HL-60/S4 treated with retinoic acid at 250 ng/mL for 4 days and 3 days (cell line): Measurements from ENCODE around the gene TTYH2.

Experiments
- in situ Hi-C: fragments of 300-500 bp; cut with MboI; formaldehyde crosslinking; loops from 2 replicates; pipeline ENCODE4 v1.7.0; 2022; ENCODE audit warnings: low sequenced_read_pairs

TTYH2 gene

DNA sequence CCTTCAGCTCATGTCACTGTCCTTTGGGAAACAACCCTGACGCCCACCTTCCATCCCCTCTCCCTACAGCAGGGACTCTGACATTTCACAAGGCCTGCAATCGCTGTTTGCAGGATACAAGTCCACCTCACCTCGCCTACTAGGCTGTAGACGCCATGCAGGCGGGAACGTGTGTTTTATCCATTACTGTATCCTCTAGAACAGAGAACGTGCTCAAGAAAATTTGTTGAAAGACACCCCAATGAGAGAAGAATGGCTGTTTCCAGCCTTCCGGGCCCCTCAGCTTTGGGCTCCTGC lies 1.5 kb upstream of the TTYH2 start:
- in situ Hi-C loops = loop anchor here (10.0 kb wide), 2 partner anchors 63 to 143 kb away; partner anchors contain the start of gene DNAI2

GRCh38 chr17:74212209-74212912 lies 1.0 kb upstream of the TTYH2 start:
- in situ Hi-C loops = loop anchor here (10.0 kb wide), 2 partner anchors 62 to 142 kb away; partner anchors contain the start of gene DNAI2

DNA sequence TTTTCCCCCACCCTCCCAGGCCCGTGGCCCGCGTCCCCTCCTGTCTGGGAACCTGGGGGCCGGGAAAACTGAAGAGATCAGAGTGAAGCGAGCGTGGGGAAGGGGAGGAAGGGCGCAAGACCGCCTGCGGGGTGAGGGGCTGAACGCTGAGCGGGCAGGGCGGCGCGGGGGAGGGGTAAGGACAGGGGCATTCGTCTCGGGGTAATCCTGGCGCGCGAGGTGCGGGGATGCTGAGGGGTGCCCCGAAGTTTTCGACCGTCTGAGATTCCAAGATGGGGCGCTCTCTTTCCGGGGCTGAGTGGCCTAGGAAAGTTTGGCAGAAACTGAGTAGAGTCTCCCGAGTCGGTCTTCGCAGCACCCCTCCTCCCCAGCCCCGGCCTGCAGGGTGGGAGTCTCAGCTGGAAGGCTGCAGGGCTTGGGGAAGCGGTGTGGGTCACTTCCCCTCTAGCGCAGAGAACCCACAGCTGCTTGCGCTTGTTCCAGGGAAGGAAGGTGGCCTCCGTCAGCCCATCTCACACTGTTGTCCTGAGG lies 555 bp downstream of the TTYH2 start:
- in situ Hi-C loops = loop anchor here (10.0 kb wide), 2 partner anchors 61 to 141 kb away; partner anchors contain the start of gene DNAI2

DNA sequence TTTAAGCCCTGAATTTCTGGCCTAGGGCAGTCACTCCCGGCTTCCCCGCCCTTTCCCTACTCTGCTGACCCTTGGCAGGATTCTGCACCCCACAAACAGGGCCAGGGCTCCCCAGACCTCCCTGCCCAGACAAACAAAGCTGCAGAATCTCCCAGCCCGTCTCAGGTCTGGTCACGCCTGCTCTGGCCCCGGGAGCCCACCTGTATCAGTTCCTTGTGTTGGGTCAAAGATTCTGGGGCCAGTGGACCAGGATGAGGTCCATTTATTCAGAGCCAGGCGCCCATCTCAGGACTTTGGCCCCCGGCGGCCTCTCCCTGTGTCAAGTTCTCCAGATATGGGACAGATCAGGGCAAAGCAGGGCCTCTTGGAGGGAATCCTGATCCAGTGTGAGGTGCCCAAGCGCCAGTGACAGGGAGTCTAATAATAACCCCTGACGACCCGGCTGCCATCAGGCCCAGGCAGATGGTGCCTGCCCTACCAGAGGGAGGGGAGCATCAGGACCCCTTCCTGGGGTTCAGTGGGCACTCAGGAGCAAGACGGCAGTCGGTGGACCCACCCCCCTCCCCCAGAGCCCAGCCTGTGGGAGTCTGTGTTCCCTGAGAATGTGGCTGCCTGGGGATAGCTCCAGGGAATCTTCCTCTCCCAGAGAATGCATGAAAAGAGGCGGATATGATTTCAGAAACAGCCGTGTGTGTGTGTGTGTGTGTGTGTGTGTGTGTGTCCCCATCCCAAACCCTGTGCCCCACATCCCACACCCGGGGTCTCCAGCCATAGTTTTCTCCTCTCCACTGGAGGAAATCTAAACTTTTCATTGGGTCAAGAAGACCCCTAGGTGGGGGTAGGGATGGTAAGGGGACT lies 1.3 kb downstream of the TTYH2 start:
- in situ Hi-C loops = loop anchor here (10.0 kb wide), 2 partner anchors 60 to 140 kb away; partner anchors contain the start of gene DNAI2

DNA sequence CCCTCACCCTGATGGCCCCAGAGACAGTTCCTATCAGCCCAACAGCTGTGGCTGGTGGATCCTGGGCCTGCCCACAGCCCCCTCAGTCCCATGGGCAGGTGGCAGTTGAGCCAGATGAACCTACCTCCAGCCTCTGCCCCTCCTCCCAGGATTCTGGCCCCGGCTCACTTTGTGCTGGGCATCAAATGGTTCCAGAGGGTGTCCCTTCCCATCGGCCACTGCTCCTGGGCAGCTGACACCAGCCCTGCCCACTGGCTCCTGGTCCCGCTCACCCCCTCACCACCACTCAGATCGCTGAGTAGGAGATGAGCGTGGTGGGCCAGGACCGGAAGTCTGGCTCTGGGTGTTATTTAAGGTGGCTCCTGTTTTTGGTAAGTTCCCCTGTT lies 2.0 kb downstream of the TTYH2 start:
- in situ Hi-C loops = loop anchor here (10.0 kb wide), 2 partner anchors 59 to 139 kb away; partner anchors contain the start of gene DNAI2

DNA sequence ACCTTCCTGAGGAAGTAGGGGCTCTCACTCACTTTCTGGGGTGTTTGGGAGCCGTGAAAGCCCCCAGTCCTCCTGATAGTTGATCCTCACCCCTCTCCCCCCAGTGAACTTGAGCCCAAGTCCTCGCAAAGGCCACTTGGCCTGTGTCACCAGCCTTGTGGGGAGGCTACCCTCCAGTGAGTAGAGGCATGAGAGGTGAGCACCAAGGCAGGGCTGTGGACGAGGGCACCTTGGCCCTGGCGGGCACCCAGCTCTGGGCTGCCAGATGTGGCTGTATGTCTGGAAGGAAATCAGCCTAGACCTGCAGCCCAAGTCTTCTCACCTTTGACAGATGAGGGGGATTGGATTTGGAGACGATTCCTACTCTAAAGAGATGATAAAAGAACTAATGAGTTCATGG lies 3.1 kb downstream of the TTYH2 start:
- in situ Hi-C loops = loop anchor here (10.0 kb wide), 2 partner anchors 58 to 138 kb away; partner anchors contain the start of gene DNAI2

- in situ Hi-C loops = loop anchor here (10.0 kb wide), 2 partner anchors 58 to 138 kb away; partner anchors contain the start of gene DNAI2
Measured at GRCh38 chr17:74217037-74217730, 3.8 kb downstream of the TTYH2 start.

DNA sequence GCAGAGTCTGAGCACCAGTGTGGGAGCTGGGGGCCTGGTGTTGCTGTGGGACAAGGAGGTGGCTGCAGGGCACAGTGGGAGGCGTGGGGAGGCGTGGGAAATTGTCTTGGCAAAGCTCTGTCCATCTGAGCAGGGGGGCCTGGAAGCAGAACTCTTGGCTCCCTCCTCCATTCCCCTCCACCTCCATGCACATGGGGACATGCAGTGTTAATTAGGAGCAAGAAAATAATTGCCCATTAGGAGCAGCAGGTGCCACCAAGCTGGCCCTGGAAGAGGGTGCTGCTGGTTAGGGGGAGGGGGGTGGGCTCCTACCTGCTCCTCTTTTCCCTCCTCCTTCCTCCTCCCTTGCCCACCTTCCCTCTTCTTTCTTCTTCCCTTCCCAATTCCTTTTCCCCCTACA lies 4.5 kb downstream of the TTYH2 start:
- in situ Hi-C loops = loop anchor here (10.0 kb wide), 2 partner anchors 57 to 137 kb away; partner anchors contain the start of gene DNAI2

DNA sequence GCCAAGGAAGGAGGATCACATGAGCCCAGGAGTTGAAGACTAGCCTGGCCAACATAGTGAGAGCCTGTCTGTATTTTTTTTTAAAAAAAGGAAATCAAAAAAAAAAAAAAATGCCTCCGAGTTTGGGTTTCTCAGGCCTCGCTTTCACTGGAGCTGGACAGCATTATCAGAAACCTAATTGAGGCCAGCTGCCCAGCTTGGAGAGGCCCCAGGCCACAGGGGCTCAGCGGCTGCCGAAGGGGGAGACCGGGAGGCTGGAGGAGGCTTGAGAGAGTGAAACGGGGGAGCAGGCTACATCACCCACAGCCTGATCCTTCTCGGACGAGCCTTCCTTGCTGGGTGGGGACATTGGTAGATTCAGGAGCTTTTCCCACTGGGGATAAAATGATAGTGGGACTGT lies 5.1 kb downstream of the TTYH2 start:
- in situ Hi-C loops = loop anchor here (10.0 kb wide), 2 partner anchors 56 to 136 kb away; partner anchors contain the start of gene DNAI2

DNA sequence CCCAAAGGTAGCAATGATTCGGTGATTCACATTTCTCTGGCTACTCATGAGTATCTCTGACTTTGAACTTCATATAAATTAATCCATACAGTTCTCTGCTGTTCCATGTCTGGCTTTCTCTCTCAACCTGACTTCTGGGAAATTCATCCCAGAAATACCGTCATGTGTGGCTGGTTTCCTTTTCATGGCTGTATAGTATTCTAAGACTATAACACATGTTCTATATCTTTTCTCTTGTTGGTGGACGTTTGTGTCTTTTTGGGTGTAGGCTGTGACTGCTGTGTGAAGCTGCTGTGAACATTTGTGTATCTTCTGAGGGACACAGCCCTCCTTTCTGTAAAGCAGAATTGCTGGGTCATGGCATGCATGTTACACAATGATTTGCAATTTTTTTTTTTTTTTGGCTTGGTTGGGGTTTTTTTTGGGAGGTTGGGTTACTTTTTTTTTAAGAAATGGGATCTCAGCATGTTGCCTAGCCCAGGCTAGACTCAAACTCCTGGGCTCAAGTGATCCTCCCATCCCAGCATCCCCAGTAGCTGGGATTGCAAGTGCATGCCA lies 6.3 kb downstream of the TTYH2 start:
- in situ Hi-C loops = loop anchor here (10.0 kb wide), 2 partner anchors 55 to 135 kb away; partner anchors contain the start of gene DNAI2

DNA sequence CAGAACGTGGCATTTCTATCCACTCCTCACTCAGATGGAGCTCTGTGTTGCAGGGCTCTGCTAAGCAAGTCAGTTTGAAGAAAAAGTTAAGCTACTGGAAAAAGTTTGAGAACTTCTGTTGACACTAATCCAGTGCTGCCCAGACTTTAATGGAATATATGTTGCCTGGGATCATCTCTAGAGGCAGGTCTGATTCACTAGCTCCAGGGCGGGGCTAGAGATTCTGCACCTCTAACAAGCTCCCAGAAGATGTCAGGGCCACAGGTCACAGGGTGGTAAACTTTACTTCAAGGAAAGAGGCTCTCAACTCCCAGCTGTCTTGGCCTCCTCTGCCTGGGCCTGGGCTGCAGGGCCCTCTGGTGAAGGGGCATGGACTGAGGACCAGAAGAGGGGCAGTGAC lies 6.8 kb downstream of the TTYH2 start:
- in situ Hi-C loops = no loop called here

DNA sequence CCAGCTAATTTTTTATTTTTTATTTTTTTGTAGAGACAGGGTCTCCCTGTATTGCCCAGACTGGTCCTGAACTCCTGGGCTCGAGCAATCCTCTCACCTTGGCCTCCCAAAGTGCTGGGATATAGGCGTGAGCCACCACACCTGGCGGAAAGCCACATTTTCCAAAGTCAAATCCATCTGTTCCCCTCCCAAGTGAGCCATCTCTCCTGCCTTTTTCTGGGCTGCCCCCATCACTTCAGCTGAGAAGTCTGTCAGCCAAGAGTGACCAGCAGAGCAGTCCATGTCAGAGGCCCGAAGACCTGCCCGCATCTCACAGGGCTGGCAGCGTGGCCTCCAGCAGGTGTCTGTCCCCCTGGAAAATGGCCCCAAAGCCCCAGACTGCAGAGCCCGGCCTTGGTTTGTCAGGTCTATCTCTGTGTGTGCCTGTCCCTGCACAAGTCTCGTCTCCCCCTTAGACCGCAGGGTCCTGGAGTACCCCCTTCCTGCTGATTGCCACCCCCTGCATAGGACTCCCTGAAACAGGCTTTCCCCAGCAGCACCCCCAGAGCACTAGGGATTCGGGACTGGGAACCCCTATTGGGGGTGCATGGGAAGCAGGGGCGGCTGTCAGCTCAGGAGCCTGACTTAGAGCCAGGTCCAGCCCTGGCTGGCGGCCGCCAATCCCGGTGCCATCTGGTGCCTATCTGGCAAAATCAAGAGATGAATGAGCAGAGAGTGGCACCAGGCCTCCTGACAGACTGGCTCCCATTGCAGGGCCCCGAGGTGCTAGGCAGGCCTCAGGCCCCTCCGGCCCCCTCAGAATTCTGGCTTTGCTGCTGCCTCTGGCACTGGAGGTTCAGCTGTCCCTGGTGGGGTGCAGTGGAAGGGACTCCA lies 7.8 kb downstream of the TTYH2 start:
- in situ Hi-C loops = no loop called here

GRCh38 chr17:74222399-74222798 lies 9.0 kb downstream of the TTYH2 start:
- in situ Hi-C loops = no loop called here

DNA sequence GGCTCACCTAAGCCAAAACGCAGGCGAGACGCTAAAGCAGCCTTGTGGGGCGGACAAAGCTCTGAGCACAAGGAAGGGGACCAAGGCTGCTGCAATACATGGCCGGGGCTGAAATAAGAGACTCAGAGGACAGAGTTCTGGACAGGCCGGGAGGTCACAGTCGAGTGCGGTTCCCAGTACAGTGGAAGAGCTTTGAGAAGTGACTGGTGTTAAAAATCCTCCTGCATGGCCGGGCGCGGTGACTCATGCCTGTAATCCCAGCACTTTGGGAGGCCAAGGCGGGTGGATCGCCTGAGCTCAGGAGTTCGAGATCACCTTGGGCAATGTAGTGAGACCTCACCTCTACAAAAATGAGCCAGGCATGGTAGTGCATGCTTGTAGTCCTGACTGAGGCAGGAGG lies 10.5 kb downstream of the TTYH2 start:
- in situ Hi-C loops = no loop called here

DNA sequence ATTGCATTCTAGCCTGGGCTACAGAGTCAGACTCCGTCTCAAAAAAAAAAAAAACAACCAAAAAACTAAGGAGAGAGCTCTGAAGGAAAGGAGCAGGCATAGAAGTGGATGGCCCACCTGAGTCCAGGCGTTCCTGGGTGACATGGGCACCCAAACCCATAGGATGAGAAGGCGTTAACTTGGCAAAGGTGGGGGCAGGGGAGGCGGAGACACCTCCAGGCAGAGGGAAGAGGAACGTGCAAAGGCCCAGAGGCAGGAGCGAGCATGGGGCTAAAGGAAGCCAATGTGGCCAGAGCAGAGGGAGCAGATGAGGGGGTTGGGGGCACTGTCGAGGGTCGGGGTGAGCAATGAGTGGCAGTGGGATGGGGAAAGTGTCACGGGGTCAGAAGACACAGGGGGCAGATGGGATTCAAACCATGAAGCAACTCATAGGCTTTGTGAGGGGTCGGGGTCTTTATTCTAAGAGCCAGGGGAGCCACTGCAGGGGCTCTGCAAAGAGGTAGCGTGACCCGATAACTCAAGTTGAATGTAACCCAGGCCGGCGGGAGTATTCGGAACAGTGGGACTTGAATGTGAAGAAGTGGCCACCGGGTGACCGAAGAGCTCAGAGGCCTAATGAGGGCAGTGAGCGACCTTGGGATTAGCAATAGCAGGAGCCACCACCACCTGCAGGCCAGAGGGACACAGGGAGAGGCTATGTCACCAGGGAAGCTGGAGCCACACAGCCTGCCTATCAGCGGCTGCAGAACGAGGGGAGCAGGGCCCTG lies 11.8 kb downstream of the TTYH2 start:
- in situ Hi-C loops = no loop called here

GRCh38 chr17:74226252-74226651 lies 12.9 kb downstream of the TTYH2 start:
- in situ Hi-C loops = no loop called here

GRCh38 chr17:74227271-74228080 lies 14.1 kb downstream of the TTYH2 start:
- in situ Hi-C loops = no loop called here
